HepG2 (cell line): ENCODE data around the gene RNASE13. TPM values are rescaled to one million over a fixed set of nuclear protein-coding genes. Genes with fewer than 3 reads are reported as not detected.

Experiments used
- AFF4 ChIP-seq: sonication (generic); formaldehyde crosslinking; IDR thresholded peaks from 2 replicates; pipeline ENCODE4 v1.4.0; 2020; ENCODE audit warnings: missing genetic modification reagents
- ELF1 ChIP-seq: sonication (generic); formaldehyde crosslinking; IDR thresholded peaks from 2 replicates; pipeline ENCODE4 v1.4.0; 2020; ENCODE audit warnings: missing genetic modification reagents
- KLF6 ChIP-seq: IDR thresholded peaks from 2 replicates; pipeline ENCODE4 v1.8.0; 2016; ENCODE audit warnings: missing biosample characterization, missing genetic modification reagents
- KMT2B ChIP-seq: IDR thresholded peaks from 2 replicates; pipeline ENCODE4 v1.6.1; 2016; ENCODE audit warnings: missing genetic modification reagents, missing compliant biosample characterization
- MIER2 ChIP-seq: IDR thresholded peaks from 2 replicates; pipeline ENCODE4 v1.6.1; 2016; ENCODE audit warnings: missing biosample characterization, missing genetic modification reagents
- NCOA1 ChIP-seq: sonication (generic); formaldehyde crosslinking; IDR thresholded peaks from 2 replicates; pipeline ENCODE4 v1.9.0; 2021; ENCODE audit warnings: missing genetic modification reagents
- NFKBIZ ChIP-seq: IDR thresholded peaks from 2 replicates; pipeline ENCODE4 v1.6.1; 2018; ENCODE audit warnings: missing genetic modification reagents, missing compliant biosample characterization
- ZC3H13 ChIP-seq: sonication (generic); formaldehyde crosslinking; IDR thresholded peaks from 2 replicates; pipeline ENCODE4 v1.8.1; 2023; ENCODE audit warnings: mild to moderate bottlenecking, missing genetic modification reagents, moderate library complexity
- ZC3H4 ChIP-seq: sonication (generic); formaldehyde crosslinking; IDR thresholded peaks from 2 replicates; pipeline ENCODE4 v1.4.0; 2020; ENCODE audit warnings: missing genetic modification reagents, borderline replicate concordance
- ZNF414 ChIP-seq: sonication (generic); formaldehyde crosslinking; IDR thresholded peaks from 2 replicates; pipeline ENCODE4 v1.5.0; 2020; ENCODE audit warnings: missing genetic modification reagents
- ZNF569 ChIP-seq: sonication (generic); formaldehyde crosslinking; IDR thresholded peaks from 2 replicates; pipeline ENCODE4 v1.5.0; 2020; ENCODE audit warnings: mild to moderate bottlenecking, missing genetic modification reagents, moderate library complexity, borderline replicate concordance
- ZNF574 ChIP-seq: sonication (generic); formaldehyde crosslinking; IDR thresholded peaks from 2 replicates; pipeline ENCODE4 v1.4.0; 2020; ENCODE audit warnings: missing genetic modification reagents
- ZNF687 ChIP-seq: sonication (generic); formaldehyde crosslinking; IDR thresholded peaks from 2 replicates; pipeline ENCODE4 v1.5.1; 2020; ENCODE audit warnings: mild to moderate bottlenecking, missing genetic modification reagents, moderate library complexity
- ZNF746 ChIP-seq: sonication (generic); formaldehyde crosslinking; IDR thresholded peaks from 2 replicates; pipeline ENCODE4 v1.8.0; 2022; ENCODE audit warnings: mild to moderate bottlenecking, missing genetic modification reagents
- ZSCAN5A ChIP-seq: sonication (generic); formaldehyde crosslinking; IDR thresholded peaks from 2 replicates; pipeline ENCODE4 v1.8.0; 2022; ENCODE audit warnings: mild to moderate bottlenecking, missing genetic modification reagents, borderline replicate concordance
- ZZZ3 ChIP-seq: sonication (generic); formaldehyde crosslinking; IDR thresholded peaks from 2 replicates; pipeline ENCODE4 v1.4.0; 2020; ENCODE audit warnings: missing genetic modification reagents, mild to moderate bottlenecking, borderline replicate concordance
- polyA plus RNA-seq, 8 experiments: library from polyadenylated mRNA; depleted of rRNA in 3 of 8; stranded (reverse) in 7 of 8; unstranded in 1 of 8; fragments of >200 nt; fragmentation: Illumina TruSeq in 4 of 8; extraction: Trizol in 4 of 8; gene quantifications; 2 replicates each; pipeline versions ENCODE4 v1.2.1 to v1.2.3, GENCODE V29; 2011 to 2016; ENCODE audit warnings: low read depth in 4 of 8, missing spikeins in 1 of 8, mixed read lengths in 1 of 8; ENCODE audit not compliant: insufficient read depth in 1 of 8
- total RNA-seq, 5 experiments: library from RNA; depleted of rRNA; stranded (reverse); fragments of >200 nt; fragmentation: Illumina TruSeq; extraction: Trizol; gene quantifications; 2 replicates each; pipeline ENCODE4 v1.2.3, GENCODE V29; 2016; ENCODE audit warnings: low read depth in 1 of 5

RNASE13 gene
- total and polyA plus RNA-seq, 2 of the 13 experiments (the other 11 are each of a cell fraction or from before 2014, with no cell fraction given): 1.0 TPM; not detected in 1

GRCh38 chr14:21014761-21015190, 19.8 kb downstream of the RNASE13 start (continued):
- TF ChIP-seq NCOA1 (CRISPR knock-in tag): 0 out of 2 replicates have a peak, but pooled peaks have one; percentile 53
- peak; percentile 57; the same call in 1 of the 2 replicates for TF ChIP-seq KLF6 (CRISPR knock-in tag)
- no peak for TF ChIP-seq NFKBIZ (CRISPR knock-in tag)
- no peak for TF ChIP-seq KMT2B (CRISPR knock-in tag)
- TF ChIP-seq ZZZ3: no peak
- TF ChIP-seq ZNF687 (CRISPR knock-in tag): no peak
- peak; percentile 43; the same call in 1 of the 2 replicates for TF ChIP-seq ELF1 (CRISPR knock-in tag)
- no peak for TF ChIP-seq ZSCAN5A (CRISPR knock-in tag)
- TF ChIP-seq ZC3H4 (CRISPR knock-in tag): peak; percentile 14; the same call in 1 of the 2 replicates
- no peak for TF ChIP-seq AFF4 (CRISPR knock-in tag)
- TF ChIP-seq ZNF414 (CRISPR knock-in tag): no peak
- no peak for TF ChIP-seq ZC3H13 (CRISPR knock-in tag)
- TF ChIP-seq ZNF574: peak; percentile 40; the same call in 1 of the 2 replicates
- no peak for TF ChIP-seq ZNF569
- TF ChIP-seq MIER2 (CRISPR knock-in tag): peak; percentile 61; the same call in 1 of the 2 replicates
- TF ChIP-seq ZNF746 (CRISPR knock-in tag): no peak
